ENCODE results near the gene UVRAG. TPM values are rescaled to one million over a fixed set of nuclear protein-coding genes. Genes with fewer than 3 reads are reported as not detected.
"Not testable (repeated sequence)": the region's sequence is repeated elsewhere in the genome, so short reads cannot be mapped to it uniquely, and the experiment has no call there.

The UVRAG gene
- total RNA-seq, 1 donor from 2014 or later, result 14.1 TPM

GRCh38 chr11:75873417-75874221, 58.6 kb downstream of the UVRAG start:
- DNase-seq (ENCODE audit: low read depth), result no peak

GRCh38 chr11:75874684-75875341, 59.8 kb downstream of the UVRAG start:
- DNase-seq (ENCODE audit: low read depth), result no peak

- DNase-seq (ENCODE audit: low read depth), result not testable (repeated sequence)
Measured at GRCh38 chr11:75877327-75877726, 62.3 kb downstream of the UVRAG start.

- DNase-seq (ENCODE audit: low read depth), result not testable (repeated sequence)
Measured at GRCh38 chr11:75877931-75878330, 62.9 kb downstream of the UVRAG start.

- DNase-seq (ENCODE audit: low read depth), result no peak
Measured at GRCh38 chr11:75878933-75879332, 63.9 kb downstream of the UVRAG start.

GRCh38 chr11:75879737-75880136, 64.7 kb downstream of the UVRAG start:
- peak; percentile 7 for DNase-seq (ENCODE audit: low read depth)

GRCh38 chr11:75880343-75880742, 65.3 kb downstream of the UVRAG start:
- not testable (repeated sequence) for DNase-seq (ENCODE audit: low read depth)

GRCh38 chr11:75884321-75884720, 69.3 kb downstream of the UVRAG start:
- no peak for DNase-seq (ENCODE audit: low read depth)

- no peak for DNase-seq (ENCODE audit: low read depth)
Measured at GRCh38 chr11:75888416-75888815, 73.4 kb downstream of the UVRAG start.

- DNase-seq (ENCODE audit: low read depth), result no peak
Measured at GRCh38 chr11:75891947-75892739, 77.1 kb downstream of the UVRAG start.

- no peak for DNase-seq (ENCODE audit: low read depth)
Measured at GRCh38 chr11:75893251-75893650, 78.2 kb downstream of the UVRAG start.

GRCh38 chr11:75894036-75894585, 79.1 kb downstream of the UVRAG start:
- DNase-seq (ENCODE audit: low read depth), result no peak

- peak; percentile 64 for DNase-seq (ENCODE audit: low read depth)
Measured at GRCh38 chr11:75896843-75897419, 81.9 kb downstream of the UVRAG start.

- DNase-seq (ENCODE audit: low read depth), result no peak
Measured at GRCh38 chr11:75898871-75899270, 83.9 kb downstream of the UVRAG start.

GRCh38 chr11:75899806-75900205, 84.8 kb downstream of the UVRAG start:
- DNase-seq (ENCODE audit: low read depth), result peak; percentile 24

- no peak for DNase-seq (ENCODE audit: low read depth)
Measured at GRCh38 chr11:75900848-75901247, 85.8 kb downstream of the UVRAG start.

GRCh38 chr11:75902631-75903030, 87.6 kb downstream of the UVRAG start:
- no peak for DNase-seq (ENCODE audit: low read depth)

- no peak for DNase-seq (ENCODE audit: low read depth)
Measured at GRCh38 chr11:75903276-75903675, 88.3 kb downstream of the UVRAG start.

GRCh38 chr11:75905434-75905833, 90.4 kb downstream of the UVRAG start:
- no peak for DNase-seq (ENCODE audit: low read depth)

- DNase-seq (ENCODE audit: low read depth), result no peak
Measured at GRCh38 chr11:75907906-75908527, 93.0 kb downstream of the UVRAG start.
